Ishikawa (cell line): ENCODE measurements around the gene FOXJ3.

Source experiments
- CEBPB ChIP-seq: IDR thresholded peaks from 2 replicates; pipeline ENCODE4 v1.6.1; 2012
- CREB1 ChIP-seq: IDR thresholded peaks from 2 replicates; pipeline ENCODE4 v1.6.1; 2012; ENCODE audit warnings: low read depth
- EGR1 ChIP-seq: IDR thresholded peaks from 2 replicates; pipeline ENCODE4 v1.6.1; 2012
- EP300 ChIP-seq: IDR thresholded peaks from 2 replicates; pipeline ENCODE4 v1.6.1; 2012; ENCODE audit warnings: borderline replicate concordance
- FOXM1 ChIP-seq: IDR thresholded peaks from 2 replicates; pipeline ENCODE4 v1.6.1; 2012; ENCODE audit warnings: low read depth, borderline replicate concordance
- NFIC ChIP-seq: IDR thresholded peaks from 2 replicates; pipeline ENCODE4 v1.6.1; 2012
- RAD21 ChIP-seq: IDR thresholded peaks from 2 replicates; pipeline ENCODE4 v1.6.1; 2012; ENCODE audit warnings: low read depth
- REST ChIP-seq: IDR thresholded peaks from 2 replicates; pipeline ENCODE4 v1.6.1; 2012; ENCODE audit warnings: low read depth, mild to moderate bottlenecking
- TAF1 ChIP-seq: IDR thresholded peaks from 2 replicates; pipeline ENCODE4 v1.6.1; 2012; ENCODE audit warnings: low read depth, mild to moderate bottlenecking
- TCF12 ChIP-seq: IDR thresholded peaks from 2 replicates; pipeline ENCODE4 v1.6.1; 2012; ENCODE audit warnings: low read depth
- TEAD4 ChIP-seq: IDR thresholded peaks from 2 replicates; pipeline ENCODE4 v1.6.1; 2012
- USF1 ChIP-seq: IDR thresholded peaks from 2 replicates; pipeline ENCODE4 v1.6.1; 2012
- YY1 ChIP-seq: IDR thresholded peaks from 2 replicates; pipeline ENCODE4 v1.6.1; 2012; ENCODE audit warnings: low read depth
- ZBTB7A ChIP-seq: IDR thresholded peaks from 2 replicates; pipeline ENCODE4 v1.6.1; 2012; ENCODE audit warnings: low read depth
- TF ChIP-seq, protein P1 (sequence below): IDR thresholded peaks from 2 replicates; pipeline ENCODE4 v1.6.1; 2012

Gene FOXJ3

GRCh38 chr1:42332877-42333276 lies 2.2 kb downstream of the FOXJ3 start:
- TF ChIP-seq TAF1 (no peak), RAD21 (no peak), NFIC (no peak), USF1 (no peak), CREB1 (no peak), FOXM1 (no peak), CEBPB (no peak)

DNA sequence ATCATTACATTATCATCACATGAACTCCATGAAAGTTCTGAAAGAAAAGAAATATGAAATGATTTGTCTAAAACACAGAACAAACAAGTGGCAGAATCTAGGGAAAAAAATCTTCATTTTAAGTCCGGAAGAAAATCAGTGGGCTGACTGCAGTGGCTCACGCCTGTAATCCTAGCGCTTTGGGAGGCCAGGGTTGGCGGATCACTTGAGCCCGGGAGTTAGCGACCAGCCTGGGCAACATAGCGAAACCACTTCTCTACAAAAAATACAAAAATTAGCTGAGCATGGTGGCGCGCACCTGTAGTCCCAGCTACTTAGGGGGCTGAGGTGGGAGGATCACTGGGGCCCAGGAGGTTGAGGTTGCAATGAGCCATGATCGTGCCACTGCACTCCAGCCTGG lies 4.8 kb downstream of the FOXJ3 start:
- TF ChIP-seq FOXM1, result no peak
- no peak for TF ChIP-seq TCF12
- no peak for TF ChIP-seq USF1
- no peak for TF ChIP-seq NFIC
- TF ChIP-seq, protein P1, sequence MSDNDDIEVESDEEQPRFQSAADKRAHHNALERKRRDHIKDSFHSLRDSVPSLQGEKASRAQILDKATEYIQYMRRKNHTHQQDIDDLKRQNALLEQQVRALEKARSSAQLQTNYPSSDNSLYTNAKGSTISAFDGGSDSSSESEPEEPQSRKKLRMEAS, result no peak
- no peak for TF ChIP-seq CEBPB
- TF ChIP-seq EGR1, result no peak
- TF ChIP-seq YY1, result no peak
- no peak for TF ChIP-seq TAF1
- no peak for TF ChIP-seq EP300
- TF ChIP-seq TEAD4, result no peak

- TF ChIP-seq TCF12 (no peak), RAD21 (no peak), TAF1 (no peak), FOXM1 (no peak), USF1 (no peak), EGR1 (no peak), CEBPB (no peak), EP300 (no peak), TEAD4 (no peak), REST (no peak)
- TF ChIP-seq, protein P1, result no peak
Measured at GRCh38 chr1:42328916-42329496, 6.0 kb downstream of the FOXJ3 start.

DNA sequence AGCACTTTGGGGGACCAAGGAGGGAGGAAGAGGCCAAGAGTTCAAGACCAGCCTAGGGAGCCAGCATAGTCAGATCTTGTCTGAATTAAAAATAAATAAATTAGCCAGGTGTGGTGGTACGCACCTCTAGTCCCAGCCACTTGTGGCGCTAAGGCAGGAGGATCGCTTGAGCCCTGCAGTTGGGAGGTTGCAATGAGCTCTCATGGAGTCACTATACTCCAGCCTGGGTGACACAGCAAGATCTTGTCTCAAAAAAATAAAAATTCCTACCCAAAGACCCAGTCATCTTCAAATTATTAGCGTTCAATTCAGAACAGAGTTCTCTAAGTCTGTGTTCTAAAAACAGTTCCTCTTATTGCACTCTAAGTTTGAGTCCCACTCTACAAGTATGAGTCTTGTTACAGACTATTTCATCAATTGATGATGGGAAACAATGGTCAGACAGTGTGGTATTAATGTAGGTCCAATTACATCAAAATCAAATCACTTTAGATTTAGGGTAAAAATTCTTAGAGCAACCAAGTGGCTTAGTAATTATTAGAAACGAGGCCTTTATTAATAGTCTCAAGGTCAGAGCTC lies 6.9 kb downstream of the FOXJ3 start:
- no peak for TF ChIP-seq TCF12
- no peak for TF ChIP-seq USF1
- TF ChIP-seq, protein P1, result no peak
- no peak for TF ChIP-seq CREB1
- no peak for TF ChIP-seq CEBPB
- no peak for TF ChIP-seq TAF1
- TF ChIP-seq EGR1, result no peak
- TF ChIP-seq FOXM1, result no peak
- no peak for TF ChIP-seq RAD21
- TF ChIP-seq ZBTB7A, result no peak
- TF ChIP-seq NFIC, result no peak
- TF ChIP-seq TEAD4, result no peak
- no peak for TF ChIP-seq EP300
- TF ChIP-seq YY1, result no peak
- TF ChIP-seq REST, result no peak

GRCh38 chr1:42325014-42325402 lies 10.0 kb downstream of the FOXJ3 start:
- TF ChIP-seq REST, result no peak
- no peak for TF ChIP-seq FOXM1
- no peak for TF ChIP-seq TAF1
- TF ChIP-seq USF1, result no peak
- no peak for TF ChIP-seq NFIC
- no peak for TF ChIP-seq ZBTB7A
- TF ChIP-seq EGR1, result no peak
- TF ChIP-seq, protein P1, result no peak
- TF ChIP-seq RAD21, result no peak
- no peak for TF ChIP-seq TCF12
- no peak for TF ChIP-seq TEAD4
- TF ChIP-seq CREB1, result no peak
- TF ChIP-seq CEBPB, result no peak
- TF ChIP-seq EP300, result no peak
- TF ChIP-seq YY1, result no peak
